HepG2 (cell line): Measurements from ENCODE around the gene NARS2. TPM values are rescaled to one million over a fixed set of nuclear protein-coding genes. Genes with fewer than 3 reads are reported as not detected.

ENCODE experiments used
- ATAC-seq: fragments of 200-7000 bp; cut with Tn5 transposase; 3 replicates; pipeline ENCODE4 v1.9.1; 2020; ENCODE audit warnings: mild to moderate bottlenecking, moderate library complexity
- Bru-seq: library from RNA; stranded (reverse); fragments of 400-500 nt; gene quantifications from one replicate; lab custom pipeline; 2021; lab: Mats Ljungman, UMichigan
- BruChase-seq, 2 experiments: library from RNA; stranded (reverse); fragments of 400-500 nt; gene quantifications; one replicate each; lab custom pipeline; 2021; lab: Mats Ljungman, UMichigan
- BruUV-seq: library from RNA; stranded (reverse); fragments of 400-500 nt; replicated peaks from 2 replicates; lab custom pipeline; 2021; lab: Mats Ljungman, UMichigan
- CTCF ChIA-PET: fragments of 300-600 bp; formaldehyde crosslinking; extraction: SDS; loops from one replicate; lab custom pipeline; 2021; ENCODE audit warnings: low total read pairs, inconsistent platforms, low intra/inter-chr PET ratio; lab: Yijun Ruan, JAX
- POLR2A ChIA-PET: fragments of 350-600 bp; sonication (Branson Sonifier 250); formaldehyde crosslinking; loops from one replicate; lab custom pipeline; 2020; ENCODE audit warnings: antibody characterized with exemption, inconsistent platforms; lab: Yijun Ruan, JAX
- DNase-seq: peaks from one replicate; pipeline ENCODE4 v3.0.0-alpha.2; 2015; ENCODE audit warnings: low spot score
- FAIRE-seq: peaks from 3 replicates; lab custom pipeline; 2011; peaks lifted over from hg19 to GRCh38; lab: Jason Lieb, UNC
- H2AFZ ChIP-seq: one replicate; pipeline ENCODE4 v1.6.1; 2011; ENCODE audit warnings: low read length, inconsistent platforms
- H3K27ac ChIP-seq: fragments of 300-600 bp; 3 replicates; pipeline ENCODE4 v1.8.0; 2011; ENCODE audit warnings: mixed run types, mild to moderate bottlenecking, mixed read lengths, low read length, inconsistent platforms; ENCODE audit not compliant: insufficient read depth; ENCODE audit errors: extremely low read length
- H3K27me3 ChIP-seq, 2 experiments: fragments of 200-600 bp in 1 of 2; 2 replicates in 1 of 2; 3 replicates in 1 of 2; pipeline versions ENCODE4 v1.6.0 to v1.8.0; 2011; ENCODE audit warnings: low read length in 2 of 2, mild to moderate bottlenecking in 2 of 2, moderate library complexity in 2 of 2, inconsistent platforms in 1 of 2; ENCODE audit not compliant: insufficient read depth in 2 of 2, control insufficient read depth in 1 of 2
- H3K36me3 ChIP-seq, 2 experiments: fragments of 200-600 bp in 1 of 2; replicated peaks in 1 of 2; 2 replicates in 1 of 2; 3 replicates in 1 of 2; pipeline versions ENCODE4 v1.5.1 to v1.8.0; 2011; ENCODE audit warnings: low read length in 2 of 2, inconsistent platforms in 1 of 2; ENCODE audit not compliant: insufficient read depth in 2 of 2, control insufficient read depth in 1 of 2
- H3K4me1 ChIP-seq: 2 replicates; pipeline ENCODE4 v1.5.1; 2012; ENCODE audit warnings: low read length, inconsistent platforms; ENCODE audit not compliant: insufficient read depth
- H3K4me2 ChIP-seq: 2 replicates; pipeline ENCODE4 v1.6.0; 2011; ENCODE audit warnings: low read depth, low read length, inconsistent platforms
- H3K4me3 ChIP-seq, 3 experiments: fragments of 200-600 bp in 1 of 3; sonication (generic), shearing (Covaris generic) in 1 of 3; replicated peaks in 1 of 3; 2 replicates each; pipeline ENCODE4 v1.5.1; 2011 to 2016; ENCODE audit warnings: low read length in 3 of 3, inconsistent platforms in 2 of 3, low read depth in 2 of 3, mild to moderate bottlenecking in 2 of 3, control low read depth in 1 of 3, mixed read lengths in 1 of 3; ENCODE audit not compliant: insufficient read depth in 1 of 3
- H3K79me2 ChIP-seq: one replicate; pipeline ENCODE4 v1.6.1; 2011; ENCODE audit warnings: low read length, inconsistent platforms; ENCODE audit not compliant: insufficient read depth
- H3K9ac ChIP-seq: 2 replicates; pipeline ENCODE4 v1.6.0; 2011; ENCODE audit warnings: mild to moderate bottlenecking, low read depth, low read length, inconsistent platforms; ENCODE audit not compliant: insufficient read depth
- H3K9me3 ChIP-seq: 2 replicates; pipeline ENCODE4 v1.5.1; 2012; ENCODE audit warnings: mild to moderate bottlenecking, low read length
- H4K20me1 ChIP-seq: 2 replicates; pipeline ENCODE4 v1.6.0; 2011; ENCODE audit warnings: inconsistent platforms, mild to moderate bottlenecking, low read length, moderate library complexity; ENCODE audit not compliant: insufficient read depth
- ARNT ChIP-seq: fragments of 450-650 bp; IDR thresholded peaks from 2 replicates; pipeline ENCODE4 v1.6.1; 2017
- HNRNPK ChIP-seq: fragments of 200-400 bp; formaldehyde crosslinking; IDR thresholded peaks from 2 replicates; pipeline ENCODE4 v1.6.1; 2018; ENCODE audit warnings: low read length, low read depth, moderate library complexity, mild to moderate bottlenecking; ENCODE audit not compliant: poor library complexity, severe bottlenecking
- ISL2 ChIP-seq: sonication (generic); formaldehyde crosslinking; IDR thresholded peaks from 2 replicates; pipeline ENCODE4 v1.5.0; 2020; ENCODE audit warnings: missing genetic modification reagents
- MTF2 ChIP-seq: sonication (generic); formaldehyde crosslinking; IDR thresholded peaks from 2 replicates; pipeline ENCODE4 v1.5.0; 2020; ENCODE audit warnings: missing genetic modification reagents, borderline replicate concordance
- MYC ChIP-seq: sonication (generic); formaldehyde crosslinking; IDR thresholded peaks from 2 replicates; pipeline ENCODE4 v1.9.0; 2021; ENCODE audit warnings: missing genetic modification reagents, borderline replicate concordance
- PHF21A ChIP-seq: sonication (generic); formaldehyde crosslinking; IDR thresholded peaks from 2 replicates; pipeline ENCODE4 v1.5.0; 2020; ENCODE audit warnings: mild to moderate bottlenecking, missing genetic modification reagents
- PRMT3 ChIP-seq: sonication (generic); formaldehyde crosslinking; IDR thresholded peaks from 2 replicates; pipeline ENCODE4 v1.8.1; 2022; ENCODE audit warnings: low read depth, mild to moderate bottlenecking, moderate library complexity, missing genetic modification reagents, borderline replicate concordance
- SALL2 ChIP-seq: sonication (generic); formaldehyde crosslinking; IDR thresholded peaks from 2 replicates; pipeline ENCODE4 v1.8.1; 2023; ENCODE audit warnings: mild to moderate bottlenecking, missing genetic modification reagents, inconsistent platforms
- SOX6 ChIP-seq, 2 experiments: fragments of 450-650 bp in 1 of 2; sonication (generic) in 1 of 2; formaldehyde crosslinking in 1 of 2; IDR thresholded peaks; 2 replicates each; pipeline versions ENCODE4 v1.4.0 to v1.6.1; 2017 to 2020; ENCODE audit warnings: antibody characterized with exemption in 1 of 2, mild to moderate bottlenecking in 1 of 2, missing genetic modification reagents in 1 of 2
- U2AF1 ChIP-seq: fragments of 200-400 bp; formaldehyde crosslinking; optimal IDR thresholded peaks from 2 replicates; pipeline ENCODE3; 2017; ENCODE audit warnings: mild to moderate bottlenecking, low read depth, low read length
- ZNF343 ChIP-seq: sonication (generic); formaldehyde crosslinking; IDR thresholded peaks from 2 replicates; pipeline ENCODE4 v1.4.0; 2020; ENCODE audit warnings: mild to moderate bottlenecking, missing genetic modification reagents
- ZNF570 ChIP-seq: sonication (generic); formaldehyde crosslinking; IDR thresholded peaks from 2 replicates; pipeline ENCODE4 v1.4.0; 2020; ENCODE audit warnings: mild to moderate bottlenecking, missing genetic modification reagents, borderline replicate concordance
- ZNF761 ChIP-seq: sonication (generic); formaldehyde crosslinking; conservative IDR thresholded peaks from 2 replicates; pipeline ENCODE4 v1.4.0; 2020; ENCODE audit warnings: mild to moderate bottlenecking, missing genetic modification reagents
- ZNF782 ChIP-seq: sonication (generic); formaldehyde crosslinking; IDR thresholded peaks from 2 replicates; pipeline ENCODE4 v1.4.0; 2020; ENCODE audit warnings: missing genetic modification reagents, mild to moderate bottlenecking, borderline replicate concordance
- WGBS: methylation state at CpG from one replicate; pipeline ENCODE4 v1.1.6; 2017; ENCODE audit warnings: low lambda C conversion rate; 5-methylcytosine and 5-hydroxymethylcytosine counted together
- in situ Hi-C: cut with HindIII; loops from 2 replicates; pipeline ENCODE4 v1.10.0; 2017; ENCODE audit warnings: low pct_unique_long_range_greater_than_20kb; ENCODE audit not compliant: extremely low pct_ligation_motif_present
- intact Hi-C: fragments of 100-400 bp; cut with micrococcal nuclease; formaldehyde crosslinking; loops from one replicate; pipeline ENCODE4 v1.10.0; 2022; ENCODE audit not compliant: unreplicated experiment
- long read RNA-seq, 2 experiments: library from RNA in 1 of 2; library from polyadenylated mRNA in 1 of 2; stranded (forward) in 1 of 2; unstranded in 1 of 2; transcript quantifications; one replicate each; pipeline ENCODE4 v2.0.0, GENCODE V29; 2019 to 2022
- polyA minus RNA-seq, 3 experiments: library from RNA; depleted of rRNA, polyadenylated mRNA; stranded (reverse); fragments of >200 nt; gene quantifications; 2 replicates each; pipeline ENCODE4 v1.2.3, GENCODE V29; 2011; ENCODE audit warnings: low replicate concordance in 1 of 3
- polyA plus RNA-seq, 8 experiments: library from polyadenylated mRNA; depleted of rRNA in 3 of 8; stranded (reverse) in 7 of 8; unstranded in 1 of 8; fragments of >200 nt; fragmentation: Illumina TruSeq in 4 of 8; extraction: Trizol in 4 of 8; gene quantifications; 2 replicates each; pipeline versions ENCODE4 v1.2.1 to v1.2.3, GENCODE V29; 2011 to 2016; ENCODE audit warnings: low read depth in 4 of 8, missing spikeins in 1 of 8, mixed read lengths in 1 of 8; ENCODE audit not compliant: insufficient read depth in 1 of 8
- total RNA-seq, 5 experiments: library from RNA; depleted of rRNA; stranded (reverse); fragments of >200 nt; fragmentation: Illumina TruSeq; extraction: Trizol; gene quantifications; 2 replicates each; pipeline ENCODE4 v1.2.3, GENCODE V29; 2016; ENCODE audit warnings: low read depth in 1 of 5

The NARS2 gene, protein sequence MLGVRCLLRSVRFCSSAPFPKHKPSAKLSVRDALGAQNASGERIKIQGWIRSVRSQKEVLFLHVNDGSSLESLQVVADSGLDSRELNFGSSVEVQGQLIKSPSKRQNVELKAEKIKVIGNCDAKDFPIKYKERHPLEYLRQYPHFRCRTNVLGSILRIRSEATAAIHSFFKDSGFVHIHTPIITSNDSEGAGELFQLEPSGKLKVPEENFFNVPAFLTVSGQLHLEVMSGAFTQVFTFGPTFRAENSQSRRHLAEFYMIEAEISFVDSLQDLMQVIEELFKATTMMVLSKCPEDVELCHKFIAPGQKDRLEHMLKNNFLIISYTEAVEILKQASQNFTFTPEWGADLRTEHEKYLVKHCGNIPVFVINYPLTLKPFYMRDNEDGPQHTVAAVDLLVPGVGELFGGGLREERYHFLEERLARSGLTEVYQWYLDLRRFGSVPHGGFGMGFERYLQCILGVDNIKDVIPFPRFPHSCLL
- total RNA-seq (2016; rRNA removed; fragmentation: Illumina TruSeq; extraction: Trizol) (45.9 and 48.5 TPM in 2 replicates), polyA plus RNA-seq (2011; rRNA removed) (54.3 and 65.0 TPM in 2 replicates), polyA minus RNA-seq (2011; rRNA and poly(A)+ RNA removed; ENCODE audit: low replicate concordance) (13.4 and 27.0 TPM in 2 replicates), Bru-seq, nascent RNA (percentile 81 among the genes with signal in this experiment), BruChase-seq, experiment 1, labeled RNA remaining after a 6-hour chase (percentile 64 among the genes with signal in this experiment), BruChase-seq, experiment 2, labeled RNA remaining after a 2-hour chase (percentile 70 among the genes with signal in this experiment)
- total RNA-seq (2016; cell fraction: cytosol; rRNA removed; fragmentation: Illumina TruSeq; extraction: Trizol; ENCODE audit: low read depth) = 45.7 and 46.3 TPM in 2 replicates
- 42.5 and 48.4 TPM in 2 replicates for total RNA-seq (2016; cell fraction: insoluble cytoplasmic fraction; rRNA removed; fragmentation: Illumina TruSeq; extraction: Trizol)
- total RNA-seq (2016; cell fraction: membrane; rRNA removed; fragmentation: Illumina TruSeq; extraction: Trizol) = 46.5 and 51.9 TPM in 2 replicates
- 38.7 and 39.4 TPM in 2 replicates for total RNA-seq (2016; cell fraction: nucleus; rRNA removed; fragmentation: Illumina TruSeq; extraction: Trizol)
- 24.9 and 45.2 TPM in 2 replicates for polyA plus RNA-seq (2011; cell fraction: cytosol; rRNA removed)
- polyA plus RNA-seq (2011; cell fraction: nucleus; rRNA removed) = 31.1 and 32.0 TPM in 2 replicates
- polyA plus RNA-seq (2012) = 62.6 and 65.9 TPM in 2 replicates
- 15.7 and 17.5 TPM in 2 replicates for polyA plus RNA-seq (2016; cell fraction: cytosol; fragmentation: Illumina TruSeq; extraction: Trizol; ENCODE audit: low read depth)
- polyA plus RNA-seq (2016; cell fraction: insoluble cytoplasmic fraction; fragmentation: Illumina TruSeq; extraction: Trizol; ENCODE audit: low read depth) = 41.7 and 46.6 TPM in 2 replicates
- 30.7 and 34.5 TPM in 2 replicates for polyA plus RNA-seq (2016; cell fraction: membrane; fragmentation: Illumina TruSeq; extraction: Trizol; ENCODE audit: low read depth)
- polyA plus RNA-seq (2016; cell fraction: nucleus; fragmentation: Illumina TruSeq; extraction: Trizol; ENCODE audit: insufficient read depth, low read depth) = 29.4 and 32.1 TPM in 2 replicates
- polyA minus RNA-seq (2011; cell fraction: cytosol; rRNA and poly(A)+ RNA removed) = 29.1 and 30.3 TPM in 2 replicates
- polyA minus RNA-seq (2011; cell fraction: nucleus; rRNA and poly(A)+ RNA removed) = 144 and 175 TPM in 2 replicates
- long read RNA-seq, experiment 1, transcript NARS2-201 (14 exons, 2,519 nt) = major isoform, 23 of 48 reads
- long read RNA-seq, experiment 1, partial matches to known transcripts = 4 of 48 reads
- long read RNA-seq, experiment 1, other reads (novel, unspliced or antisense) = 21 of 48 reads
- long read RNA-seq, experiment 2, partial matches to known transcripts = 8 of 32 reads
- long read RNA-seq, experiment 2, other reads (novel, unspliced or antisense) = 20 of 32 reads

GRCh38 chr11:78574386-78575381 lies at the start of gene NARS2:
Gene NARS2, minus strand, starts transcription at chr11:78574864. Its CDS starts 376 bp downstream, at chr11:78574488.
- no peaks in the 10 kb centered on the region; a peak in 1 of 5 replicates for H3K27me3 ChIP-seq
- H3K9ac ChIP-seq = peak within 1 kb of the TSS; percentile 85
- peak within 1 kb of the TSS; percentile 91 for H2AFZ ChIP-seq
- H3K27ac ChIP-seq = peak within 1 kb of the TSS; percentile 84
- FAIRE-seq (peak; percentile 80), DNase-seq (peak; percentile 96), ATAC-seq (peak; percentile 88)
- peak within 1 kb of the TSS; percentile 71 to 93 (median 86) for H3K4me3 ChIP-seq
- H3K36me3 ChIP-seq = peaks cover 0 to 20% of the 10 kb centered on the region in 2 experiments; a peak in 4 of 5 replicates
- H4K20me1 ChIP-seq = no peaks in the 10 kb centered on the region
- no peaks in the 10 kb centered on the region for H3K9me3 ChIP-seq
- ChIA-PET CTCF (no interaction called here), POLR2A (interaction anchor here (0.6 to 2.3 kb wide), 14 partner anchors 10 to 580 kb away, joined by 3 to 27 read pairs (median 4); partner anchors contain the start of genes ALG8, INTS4, KCTD21 and NDUFC2)
- in situ Hi-C loops = no loop called here
- H3K79me2 ChIP-seq = peaks cover 39% of the 10 kb centered on the region
- peak within 1 kb of the TSS; percentile 88 for H3K4me2 ChIP-seq
- under 1% methylated on average over 24 of the region's 60 CpGs for WGBS
- intact Hi-C loops = no loop called here
- BruUV-seq = TSS peak; percentile 97
- H3K4me1 ChIP-seq = peaks cover 63% of the 10 kb centered on the region
- TF ChIP-seq ZNF570 (CRISPR knock-in tag) (no peak), SOX6 (IDR thresholded peaks at IDR 0.05) (no peak), SOX6 (CRISPR knock-in tag; IDR thresholded peaks at IDR 0.05) (peak; percentile 46), HNRNPK (no peak), ZNF782 (CRISPR knock-in tag) (0 out of 2 replicates have a peak, but pooled peaks have one; percentile 51), ISL2 (CRISPR knock-in tag) (peak; percentile 33), U2AF1 (no peak), PRMT3 (no peak), MYC (CRISPR knock-in tag) (peak; percentile 88), ARNT (no peak), PHF21A (CRISPR knock-in tag) (no peak; the same call in 1 of the 2 replicates), SALL2 (CRISPR knock-in tag) (0 out of 2 replicates have a peak, but pooled peaks have one; percentile 26), ZNF761 (CRISPR knock-in tag) (no peak), MTF2 (no peak), ZNF343 (CRISPR knock-in tag) (peak; percentile 65; the same call in 1 of the 2 replicates)
